NCI-H1105 treated with DMSO at 0.1 percent for 48 hours (cell line): ENCODE results near the gene EHMT1.
"Not testable (repeated sequence)": the region's sequence is repeated elsewhere in the genome, so short reads cannot be mapped to it uniquely, and the experiment has no call there.

Source experiments
- DNase-seq: peaks from one replicate; lab custom pipeline; 2025; lab: John Stamatoyannopoulos, UW

EHMT1 gene

DNA sequence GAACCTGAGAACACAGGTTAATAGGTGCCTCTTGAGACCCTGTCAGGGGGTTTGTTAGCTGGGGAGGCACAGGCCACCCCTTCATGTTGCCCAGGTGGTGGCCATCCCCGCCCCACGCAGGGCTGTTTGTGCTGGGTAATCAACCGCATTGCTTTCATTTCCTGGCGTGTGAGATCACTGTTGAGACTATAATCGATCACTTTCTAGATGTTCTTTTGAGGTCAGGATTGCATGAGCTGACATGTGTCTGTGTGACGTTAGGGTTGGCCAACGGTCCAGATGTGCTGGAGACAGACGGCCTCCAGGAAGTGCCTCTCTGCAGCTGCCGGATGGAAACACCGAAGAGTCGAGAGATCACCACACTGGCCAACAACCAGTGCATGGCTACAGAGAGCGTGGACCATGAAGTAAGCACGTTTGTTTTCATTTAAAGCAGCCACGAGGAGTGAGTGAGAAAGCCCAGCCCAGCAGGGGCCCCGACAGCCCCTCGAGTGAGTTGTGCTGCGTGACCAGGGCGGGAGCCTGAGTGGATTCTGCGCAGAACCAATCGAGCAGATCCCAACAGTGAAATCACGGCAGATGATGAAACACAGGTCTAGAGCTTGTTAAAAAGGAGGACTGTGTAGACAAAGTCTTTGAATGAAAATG is 143.7 kb downstream of the EHMT1 start:
- DNase-seq, result no peak

DNA sequence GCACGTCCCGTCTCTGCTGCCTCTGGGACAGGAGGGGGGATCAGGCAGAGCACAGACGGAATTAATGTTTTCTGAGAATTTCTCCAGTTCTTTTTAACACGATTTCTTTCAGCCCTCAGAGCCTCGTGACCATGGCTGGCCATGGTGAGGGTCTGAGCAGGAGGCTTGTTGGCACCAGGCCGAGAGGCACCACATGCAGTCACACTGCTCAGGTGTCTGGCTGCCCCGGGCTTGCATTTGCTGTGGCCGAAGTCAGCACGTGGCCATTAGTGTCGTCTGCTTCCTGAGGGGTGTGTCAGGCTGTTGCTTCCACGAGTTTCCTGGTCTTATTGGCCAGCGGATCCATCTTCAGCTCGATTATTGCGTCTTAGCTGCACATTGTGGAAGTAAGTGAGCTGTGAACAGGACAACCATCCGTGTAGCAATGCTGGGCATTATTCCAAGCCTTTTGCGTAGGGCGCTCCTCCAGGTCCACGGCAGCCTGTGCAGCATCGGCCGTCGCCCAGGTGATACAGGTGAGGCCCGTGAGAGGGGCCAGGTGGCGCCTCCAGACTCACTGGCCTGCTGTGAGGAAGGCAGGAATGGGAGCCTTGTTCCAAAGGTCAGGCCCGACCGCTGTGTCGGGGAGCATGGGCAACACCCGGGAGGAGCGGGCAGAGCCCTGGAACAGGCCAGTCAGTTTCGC is 144.6 kb downstream of the EHMT1 start:
- peak; percentile 23 for DNase-seq

DNA sequence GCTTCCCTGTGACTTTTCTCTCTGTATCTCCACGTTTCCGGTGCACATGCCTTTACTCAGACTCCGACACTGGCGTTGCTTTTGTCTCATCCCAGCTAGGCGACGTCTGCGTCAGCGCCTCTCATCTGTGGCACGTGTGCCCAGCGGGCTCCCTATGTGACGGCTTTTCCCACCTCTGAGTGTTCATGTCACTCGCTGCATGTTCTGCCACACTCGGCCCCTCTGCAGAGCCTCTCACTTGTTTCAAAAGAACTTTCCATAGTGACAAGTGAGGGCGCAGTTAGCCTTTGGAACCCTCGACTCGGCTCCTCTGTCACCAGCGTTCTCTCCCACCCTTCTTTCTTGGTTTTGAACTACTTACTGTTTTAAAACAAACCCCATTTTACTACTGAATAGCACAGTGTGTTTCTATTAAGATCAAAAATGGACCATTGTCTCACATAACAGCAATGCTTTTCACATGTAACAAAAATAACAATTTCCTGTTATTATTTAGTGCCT is 145.4 kb downstream of the EHMT1 start:
- DNase-seq, result no peak

DNA sequence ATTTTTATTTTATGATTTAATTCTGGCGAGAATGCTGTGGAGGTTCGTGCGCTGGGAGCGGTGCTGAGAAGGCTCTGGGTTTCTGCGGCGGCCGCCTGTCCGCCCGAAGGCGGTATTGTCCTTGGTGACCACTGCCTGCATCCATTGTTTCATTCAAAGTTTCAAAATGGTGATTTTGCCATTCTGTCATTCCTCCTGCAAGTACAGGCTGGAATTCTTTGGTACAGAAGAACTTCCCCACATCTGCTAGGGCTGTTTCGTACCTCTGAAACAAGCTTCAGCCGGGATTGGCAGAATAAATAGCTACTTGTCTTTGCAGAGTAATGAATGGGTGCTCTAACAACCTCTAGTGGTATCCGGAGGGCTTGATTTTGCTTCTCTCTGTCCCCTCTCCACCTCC is 146.2 kb downstream of the EHMT1 start:
- DNase-seq, result no peak

DNA sequence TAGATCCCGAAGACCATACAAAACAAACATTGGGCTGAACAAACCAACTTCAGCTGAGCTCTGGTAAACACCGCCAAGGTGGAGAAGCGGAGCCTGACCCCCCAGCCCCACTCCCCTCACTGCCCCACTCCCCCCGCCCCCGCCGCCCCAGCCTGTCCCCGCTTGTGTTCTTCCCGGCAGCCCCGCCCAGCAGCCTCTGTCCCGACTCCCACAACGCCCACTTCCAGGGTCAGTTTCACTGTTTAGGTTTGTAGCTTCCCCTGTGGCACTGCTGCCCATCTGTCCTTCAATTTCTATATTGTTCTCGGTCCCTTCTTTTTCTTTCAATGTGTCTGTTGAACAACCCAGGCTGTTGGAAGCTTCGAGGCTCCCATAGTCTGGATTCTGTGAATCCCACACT is 146.7 kb downstream of the EHMT1 start:
- DNase-seq, result no peak

DNA sequence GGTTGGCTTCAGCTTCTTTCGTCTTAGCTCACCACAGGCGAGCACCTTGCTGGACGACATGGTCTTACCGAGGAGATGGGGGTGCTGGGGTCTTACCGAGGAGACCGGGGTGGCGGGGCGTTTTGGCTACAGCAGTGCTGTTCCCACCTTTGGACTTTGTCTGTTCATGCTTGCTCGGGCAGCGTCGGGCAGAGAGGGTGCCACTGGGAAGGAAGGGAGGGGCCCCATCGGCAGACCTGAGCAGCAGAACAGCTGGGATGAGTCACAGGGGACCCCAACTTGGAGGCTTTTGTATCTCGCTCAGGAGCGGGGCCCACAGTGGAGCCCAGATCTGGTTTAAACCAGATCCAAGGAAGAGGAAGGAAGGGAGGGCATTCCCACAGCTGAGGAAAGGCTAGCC is 152.8 kb downstream of the EHMT1 start:
- DNase-seq, result no peak

DNA sequence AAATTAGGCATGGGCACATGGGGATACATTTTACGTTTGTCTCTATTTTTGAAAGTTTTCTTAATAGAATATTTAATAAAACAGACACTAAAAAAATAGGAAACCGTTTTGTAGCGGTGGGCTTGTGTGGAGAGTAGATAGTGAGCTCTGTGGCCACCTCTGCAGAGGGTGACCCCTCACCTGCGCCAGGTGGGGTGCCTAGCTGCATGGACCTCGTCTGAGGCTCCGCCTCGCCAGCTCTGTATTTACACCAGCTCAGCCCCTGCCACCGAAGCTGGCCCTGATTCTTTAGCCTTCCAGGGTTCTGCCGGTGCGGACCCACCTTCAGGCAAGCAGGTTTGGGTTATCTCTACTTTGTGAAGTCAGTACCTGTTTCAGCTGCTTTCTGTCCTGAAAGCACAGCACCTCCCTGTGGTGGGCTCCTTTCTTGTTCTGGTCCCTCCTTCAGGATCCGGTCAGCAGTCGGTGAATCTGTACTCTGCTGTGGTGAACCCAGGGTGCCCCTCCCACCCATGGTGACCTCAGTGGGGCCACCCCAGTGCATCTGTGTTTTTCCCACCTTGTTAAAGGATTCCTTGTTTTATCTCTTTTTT is 153.6 kb downstream of the EHMT1 start:
- no peak for DNase-seq

DNA sequence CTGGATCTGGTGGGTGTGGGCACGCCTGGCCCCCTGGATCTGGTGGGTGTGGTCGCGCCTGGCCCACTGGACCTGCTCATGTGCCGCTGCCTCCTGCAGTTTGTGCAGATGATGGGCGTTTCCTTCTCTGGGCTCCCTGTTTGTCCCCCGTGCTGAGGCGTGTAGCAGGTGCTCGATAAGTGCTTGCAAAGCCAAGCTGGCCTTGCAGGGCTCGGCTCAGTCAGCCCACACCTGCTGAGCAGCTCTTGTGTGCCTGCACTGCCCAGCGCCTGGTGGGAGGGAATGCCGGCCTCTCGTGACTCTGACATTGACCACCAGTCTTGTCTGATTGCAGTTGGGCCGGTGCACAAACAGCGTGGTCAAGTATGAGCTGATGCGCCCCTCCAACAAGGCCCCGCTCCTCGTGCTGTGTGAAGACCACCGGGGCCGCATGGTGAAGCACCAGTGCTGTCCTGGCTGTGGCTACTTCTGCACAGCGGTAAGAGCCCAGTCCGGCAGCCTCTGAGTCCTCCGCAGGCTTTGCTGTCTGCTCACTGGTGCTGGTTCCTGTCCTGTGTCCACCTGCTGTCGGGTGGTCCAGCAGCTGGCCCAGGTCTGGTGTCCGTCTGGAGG is 156.1 kb downstream of the EHMT1 start:
- no peak for DNase-seq

DNA sequence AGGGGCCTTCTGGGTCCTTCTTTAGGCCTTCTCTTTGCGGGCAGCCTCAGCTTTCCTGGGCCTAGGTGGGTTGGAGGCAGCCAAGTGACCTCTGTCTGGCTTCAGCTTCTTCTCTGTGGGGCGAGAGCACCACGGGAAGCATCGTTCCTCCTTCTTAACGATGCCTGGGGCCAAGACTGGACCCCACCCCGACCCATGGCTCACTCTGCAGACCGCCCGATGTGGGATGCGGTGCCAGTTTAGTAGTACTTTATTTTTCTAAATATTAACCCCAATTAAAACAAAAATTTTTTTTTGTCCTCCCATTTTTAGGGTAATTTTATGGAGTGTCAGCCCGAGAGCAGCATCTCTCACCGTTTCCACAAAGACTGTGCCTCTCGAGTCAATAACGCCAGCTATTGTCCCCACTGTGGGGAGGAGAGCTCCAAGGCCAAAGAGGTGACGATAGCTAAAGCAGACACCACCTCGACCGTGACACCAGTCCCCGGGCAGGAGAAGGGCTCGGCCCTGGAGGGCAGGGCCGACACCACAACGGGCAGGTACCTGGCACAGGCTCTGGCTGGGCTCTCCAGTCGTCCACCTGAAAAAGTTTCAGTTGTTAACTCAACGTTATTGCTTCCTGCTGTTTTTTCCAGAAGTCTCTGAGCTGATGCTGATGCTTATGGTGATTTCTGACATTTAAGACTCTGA is 157.6 kb downstream of the EHMT1 start:
- no peak for DNase-seq

DNA sequence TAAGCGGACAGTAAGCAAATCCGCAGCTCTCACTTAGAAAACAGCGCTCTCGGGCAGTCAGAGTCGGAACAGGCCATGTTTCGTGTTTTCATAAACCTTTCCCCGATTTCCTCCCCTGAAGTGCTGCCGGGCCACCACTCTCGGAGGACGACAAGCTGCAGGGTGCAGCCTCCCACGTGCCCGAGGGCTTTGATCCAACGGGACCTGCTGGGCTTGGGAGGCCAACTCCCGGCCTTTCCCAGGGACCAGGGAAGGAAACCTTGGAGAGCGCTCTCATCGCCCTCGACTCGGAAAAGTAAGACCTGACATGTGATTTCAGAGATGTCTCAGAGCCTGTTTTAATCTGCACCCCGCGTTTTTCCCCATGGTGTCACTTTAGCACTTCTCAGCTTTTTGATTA is 159.0 kb downstream of the EHMT1 start:
- DNase-seq, result no peak

DNA sequence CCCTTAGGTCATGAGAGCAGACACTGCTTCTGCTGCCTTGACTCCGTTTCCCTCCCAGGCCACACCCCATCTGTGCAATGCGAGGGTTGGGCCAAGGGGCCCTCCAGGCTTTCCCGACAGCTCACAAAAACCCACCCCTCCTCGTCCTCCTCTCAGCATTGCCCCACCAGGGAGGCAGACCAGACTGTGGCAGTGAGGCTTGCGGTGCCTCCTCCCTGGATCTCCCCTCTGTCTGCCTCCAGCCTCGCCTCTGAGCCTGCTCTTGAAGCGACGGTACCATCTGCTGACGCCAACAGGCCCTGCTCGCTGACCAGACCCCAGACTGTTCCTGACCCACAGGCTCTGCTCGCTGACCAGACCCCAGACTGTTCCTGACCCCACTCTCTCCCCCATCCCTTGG is 159.5 kb downstream of the EHMT1 start:
- DNase-seq, result no peak

DNA sequence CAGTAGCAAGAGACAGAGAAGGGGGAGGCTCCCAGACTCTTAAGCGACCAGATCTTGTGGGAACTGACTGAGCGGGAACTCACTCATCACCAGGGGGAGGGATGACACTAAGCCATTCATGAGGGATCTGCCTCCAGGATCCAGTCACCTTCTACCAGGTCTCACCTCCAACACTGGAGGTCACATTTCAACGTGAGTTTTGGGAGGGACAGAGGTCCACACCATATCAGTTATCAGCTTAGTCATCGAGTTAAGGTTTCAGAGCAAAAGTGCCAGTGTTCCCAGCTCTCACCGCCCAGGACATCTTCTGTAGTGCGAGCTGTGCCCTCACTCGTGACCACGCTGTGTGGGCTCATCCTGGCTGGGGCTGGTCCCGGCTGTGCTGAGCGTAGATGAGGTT is 160.1 kb downstream of the EHMT1 start:
- DNase-seq, result no peak

DNA sequence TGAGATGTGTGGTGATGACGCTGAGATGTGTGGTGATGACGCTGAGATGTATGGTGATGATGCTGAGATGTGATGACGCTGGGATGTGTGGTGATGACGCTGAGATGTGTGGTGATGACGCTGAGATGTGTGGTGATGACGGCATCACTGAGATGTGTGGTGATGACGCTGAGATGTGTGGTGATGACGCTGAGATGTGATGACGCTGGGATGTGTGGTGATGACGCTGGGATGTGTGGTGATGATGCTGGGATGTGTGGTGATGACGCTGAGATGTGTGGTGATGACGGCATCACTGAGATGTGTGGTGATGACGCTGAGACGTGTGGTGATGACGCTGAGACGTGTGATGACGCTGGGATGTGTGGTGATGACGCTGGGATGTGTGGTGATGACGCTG is 161.2 kb downstream of the EHMT1 start:
- not testable (repeated sequence) for DNase-seq

DNA sequence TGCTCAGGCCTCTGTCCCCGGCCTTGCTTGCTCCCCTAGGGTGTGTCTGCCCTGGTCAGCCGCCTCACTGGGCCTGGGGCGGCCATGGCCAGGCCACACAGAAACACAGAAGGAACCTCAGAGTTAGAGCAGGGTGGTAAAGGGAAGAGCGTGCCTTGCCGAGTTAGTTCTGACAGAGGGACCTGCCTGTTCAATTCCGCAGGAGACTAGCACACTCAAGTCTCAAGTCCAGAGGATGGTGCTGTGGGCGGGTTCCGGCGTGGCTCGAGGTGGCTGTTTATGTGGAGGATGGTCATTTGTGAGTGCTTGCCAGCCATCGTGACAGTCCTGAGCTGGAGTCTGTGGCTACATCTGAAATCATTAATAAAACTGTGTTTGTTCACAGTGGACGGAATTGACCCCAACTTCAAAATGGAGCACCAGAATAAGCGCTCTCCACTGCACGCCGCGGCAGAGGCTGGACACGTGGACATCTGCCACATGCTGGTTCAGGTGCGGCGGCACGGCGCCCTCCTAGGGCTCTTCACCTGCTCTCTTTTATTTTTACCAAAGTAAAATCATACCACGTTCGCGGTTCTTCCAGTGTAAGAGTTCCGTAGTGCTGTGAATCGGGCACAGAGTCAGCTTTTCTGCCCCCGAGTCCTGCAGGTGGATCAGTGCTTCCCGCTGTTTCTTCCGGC is 163.2 kb downstream of the EHMT1 start:
- no peak for DNase-seq

DNA sequence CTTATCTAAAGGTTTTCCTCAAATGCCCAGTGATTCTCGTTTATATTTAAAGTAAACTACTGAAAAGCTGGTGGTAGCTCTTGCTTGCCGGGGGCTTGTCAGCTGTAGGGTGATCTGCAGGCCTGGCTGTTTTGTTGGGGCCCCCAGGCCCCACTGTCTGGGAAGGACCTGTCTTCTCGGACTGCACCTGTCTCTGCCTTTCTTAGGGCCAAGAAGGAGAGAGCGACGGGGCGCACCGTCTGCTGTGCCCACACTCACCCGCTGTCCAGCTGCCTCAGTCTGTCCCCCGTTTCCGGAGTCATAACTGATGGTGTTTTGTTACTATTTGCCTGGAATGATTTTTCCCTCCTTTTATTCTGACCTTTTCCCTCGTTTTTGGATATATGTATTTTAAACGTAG is 164.7 kb downstream of the EHMT1 start:
- no peak for DNase-seq

DNA sequence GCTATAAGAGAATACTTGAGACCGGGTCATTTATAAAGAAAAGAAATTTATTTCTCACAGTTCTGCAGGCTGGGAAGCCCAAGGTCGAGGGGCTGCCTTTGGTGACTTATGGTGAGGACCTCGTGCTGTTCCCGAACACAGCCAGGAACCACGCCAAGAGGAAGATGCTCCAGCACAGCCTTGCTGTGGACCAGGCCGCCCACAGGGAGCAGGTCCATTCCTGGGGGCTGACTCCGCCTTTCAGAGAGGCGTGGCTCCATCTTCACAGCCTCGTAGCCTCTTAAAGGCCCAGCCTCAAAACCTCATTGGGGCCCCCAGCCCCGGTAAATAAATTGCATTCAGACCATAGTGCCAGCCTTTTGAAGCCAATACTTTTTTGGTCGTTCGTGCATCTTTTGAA is 165.2 kb downstream of the EHMT1 start:
- no peak for DNase-seq

DNA sequence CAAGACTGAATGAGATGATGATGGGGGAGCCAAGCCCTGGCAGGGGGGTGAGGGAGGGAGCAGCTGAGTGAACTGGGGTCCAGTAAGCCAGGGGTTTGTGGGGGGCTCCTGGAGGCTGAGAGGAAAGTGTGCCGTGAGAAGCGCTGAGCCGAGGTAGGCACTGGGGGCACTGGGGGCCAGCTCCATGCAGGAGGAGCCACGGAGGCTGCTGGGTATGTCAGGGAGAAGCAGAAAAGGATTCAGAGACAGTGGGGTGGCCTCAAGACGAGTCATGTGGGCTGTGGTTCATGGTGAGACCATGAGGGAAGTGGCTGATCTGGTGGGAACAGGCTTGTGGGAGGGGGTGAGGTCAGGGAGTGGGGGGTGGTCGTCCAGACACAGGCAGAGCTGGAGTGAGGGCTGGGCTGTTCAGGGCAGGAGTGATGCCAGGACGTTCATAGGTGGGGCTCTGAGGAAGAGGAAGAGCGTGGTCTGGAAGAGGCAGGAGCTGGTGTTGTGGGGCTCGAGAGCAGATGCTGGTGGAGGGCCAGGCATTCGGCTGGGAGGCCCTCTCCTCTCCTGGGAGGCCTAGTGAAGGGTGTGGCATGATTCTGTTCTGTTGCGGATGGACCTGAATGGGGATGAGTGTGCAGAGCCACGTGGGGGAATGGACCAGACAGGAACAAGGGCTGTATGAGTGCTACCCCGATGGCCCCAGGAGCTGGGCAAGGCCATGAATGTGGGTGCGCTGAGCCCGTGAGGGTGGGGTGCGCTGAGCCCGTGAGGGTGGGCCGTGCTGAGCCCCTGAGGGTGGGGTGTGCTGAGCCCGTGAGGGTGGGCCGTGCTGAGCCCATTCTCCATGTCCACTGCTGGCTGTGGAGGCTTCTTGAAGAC is 166.1 kb downstream of the EHMT1 start:
- DNase-seq, result no peak

DNA sequence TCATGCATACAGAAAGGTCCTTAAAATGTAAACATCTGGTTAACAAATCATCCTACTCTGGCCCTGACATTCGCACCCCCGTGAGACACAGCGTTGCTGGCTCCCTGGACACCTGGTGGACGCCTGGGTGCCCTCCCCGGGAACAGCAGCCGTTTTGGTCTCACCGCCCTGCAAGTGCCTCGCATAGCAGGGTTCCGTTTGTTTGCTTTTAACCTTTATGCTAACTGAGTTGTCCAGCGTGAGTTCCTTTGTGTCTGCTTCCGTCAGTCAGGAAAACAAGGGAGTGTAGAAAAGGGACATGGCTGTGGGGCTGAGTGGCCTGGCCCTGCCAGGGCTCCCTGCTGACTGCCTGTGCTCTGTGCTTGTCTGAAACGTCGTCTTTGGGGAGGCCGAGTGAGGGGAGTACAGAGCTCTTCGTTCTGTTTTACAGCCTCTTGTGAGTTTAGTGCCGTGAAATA is 166.9 kb downstream of the EHMT1 start:
- DNase-seq, result no peak

DNA sequence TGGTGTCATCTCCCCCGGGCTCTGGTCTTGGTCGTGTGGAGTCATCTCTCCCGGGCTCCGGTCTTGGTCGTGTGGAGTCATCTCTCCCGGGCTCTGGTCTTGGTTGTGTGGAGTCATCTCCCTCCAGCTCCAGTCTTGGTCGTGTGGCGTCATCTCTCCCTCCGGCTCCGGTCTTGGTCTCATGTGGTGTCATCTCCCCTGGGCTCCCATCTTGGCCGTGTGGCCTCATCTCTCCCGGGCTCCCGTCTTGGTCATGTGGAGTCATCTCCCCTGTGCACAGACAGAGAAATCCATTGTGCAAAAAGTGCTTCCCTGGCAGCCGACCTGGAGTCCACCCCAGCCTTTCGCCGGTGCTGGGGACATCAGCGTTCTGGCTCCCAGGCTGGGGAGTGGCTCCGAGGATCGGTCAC is 167.7 kb downstream of the EHMT1 start:
- DNase-seq, result no peak

DNA sequence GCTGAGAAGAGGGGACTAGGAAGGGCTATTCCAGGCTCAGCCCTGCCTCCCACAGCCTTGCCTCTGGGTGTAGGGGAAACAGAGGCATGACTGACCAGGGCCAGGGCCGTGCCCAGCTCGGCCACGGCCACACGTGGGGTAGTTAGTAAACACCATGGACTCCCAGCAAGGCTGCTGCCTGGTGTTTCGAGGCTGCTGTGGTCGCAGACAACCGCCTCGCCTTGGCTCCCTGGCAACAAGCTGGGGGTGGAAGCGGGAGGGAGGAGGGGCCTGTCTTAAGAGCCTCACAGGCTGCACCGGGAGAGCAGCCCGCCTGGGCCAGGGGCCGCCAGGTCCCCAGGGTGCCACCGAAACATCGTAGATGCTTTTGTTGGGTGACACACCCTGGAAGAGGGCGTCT is 168.6 kb downstream of the EHMT1 start:
- DNase-seq, result no peak
